Subcutaneous abdominal adipose tissue (tissue), 5 donors: ENCODE data around the gene SSH3.
"Not testable (repeated sequence)": the region's sequence is repeated elsewhere in the genome, so short reads cannot be mapped to it uniquely, and the experiment has no call there.

Experiments
- H3K27ac ChIP-seq: one replicate; pipeline ENCODE4 v1.7.0; 2013; ENCODE audit warnings: low read depth, mild to moderate bottlenecking, inconsistent platforms, low read length, moderate library complexity
- H3K27me3 ChIP-seq, 5 donors: one replicate each; pipeline ENCODE4 v1.7.0; 2013; ENCODE audit warnings: low read length in 5 of 5, inconsistent platforms in 1 of 5; ENCODE audit not compliant: control insufficient read depth in 5 of 5, insufficient read depth in 4 of 5
- H3K36me3 ChIP-seq, 5 donors: one replicate each; pipeline ENCODE4 v1.7.0; 2013; ENCODE audit warnings: low read length in 5 of 5; ENCODE audit not compliant: control insufficient read depth in 5 of 5, insufficient read depth in 5 of 5
- H3K4me1 ChIP-seq, 5 donors: one replicate each; pipeline ENCODE4 v1.7.0; 2013; ENCODE audit warnings: low read length in 5 of 5, mild to moderate bottlenecking in 3 of 5, moderate library complexity in 1 of 5; ENCODE audit not compliant: control insufficient read depth in 5 of 5, insufficient read depth in 5 of 5
- H3K4me3 ChIP-seq, 5 donors: one replicate each; pipeline ENCODE4 v1.7.0; 2013; ENCODE audit warnings: low read length in 5 of 5, low read depth in 1 of 5
- H3K9ac ChIP-seq, 5 donors: one replicate each; pipeline ENCODE4 v1.7.0; 2013; ENCODE audit warnings: low read length in 5 of 5, mild to moderate bottlenecking in 4 of 5, moderate library complexity in 3 of 5
- H3K9me3 ChIP-seq, 5 donors: one replicate each; pipeline ENCODE4 v1.7.0; 2013; ENCODE audit warnings: low read length in 5 of 5; ENCODE audit not compliant: control insufficient read depth in 5 of 5
- donor health status: healthy.
- donor health status: healthy.
- donor health status: healthy.
- donor health status: healthy.
- donor health status: healthy.

SSH3 gene, protein sequence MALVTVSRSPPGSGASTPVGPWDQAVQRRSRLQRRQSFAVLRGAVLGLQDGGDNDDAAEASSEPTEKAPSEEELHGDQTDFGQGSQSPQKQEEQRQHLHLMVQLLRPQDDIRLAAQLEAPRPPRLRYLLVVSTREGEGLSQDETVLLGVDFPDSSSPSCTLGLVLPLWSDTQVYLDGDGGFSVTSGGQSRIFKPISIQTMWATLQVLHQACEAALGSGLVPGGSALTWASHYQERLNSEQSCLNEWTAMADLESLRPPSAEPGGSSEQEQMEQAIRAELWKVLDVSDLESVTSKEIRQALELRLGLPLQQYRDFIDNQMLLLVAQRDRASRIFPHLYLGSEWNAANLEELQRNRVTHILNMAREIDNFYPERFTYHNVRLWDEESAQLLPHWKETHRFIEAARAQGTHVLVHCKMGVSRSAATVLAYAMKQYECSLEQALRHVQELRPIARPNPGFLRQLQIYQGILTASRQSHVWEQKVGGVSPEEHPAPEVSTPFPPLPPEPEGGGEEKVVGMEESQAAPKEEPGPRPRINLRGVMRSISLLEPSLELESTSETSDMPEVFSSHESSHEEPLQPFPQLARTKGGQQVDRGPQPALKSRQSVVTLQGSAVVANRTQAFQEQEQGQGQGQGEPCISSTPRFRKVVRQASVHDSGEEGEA

DNA sequence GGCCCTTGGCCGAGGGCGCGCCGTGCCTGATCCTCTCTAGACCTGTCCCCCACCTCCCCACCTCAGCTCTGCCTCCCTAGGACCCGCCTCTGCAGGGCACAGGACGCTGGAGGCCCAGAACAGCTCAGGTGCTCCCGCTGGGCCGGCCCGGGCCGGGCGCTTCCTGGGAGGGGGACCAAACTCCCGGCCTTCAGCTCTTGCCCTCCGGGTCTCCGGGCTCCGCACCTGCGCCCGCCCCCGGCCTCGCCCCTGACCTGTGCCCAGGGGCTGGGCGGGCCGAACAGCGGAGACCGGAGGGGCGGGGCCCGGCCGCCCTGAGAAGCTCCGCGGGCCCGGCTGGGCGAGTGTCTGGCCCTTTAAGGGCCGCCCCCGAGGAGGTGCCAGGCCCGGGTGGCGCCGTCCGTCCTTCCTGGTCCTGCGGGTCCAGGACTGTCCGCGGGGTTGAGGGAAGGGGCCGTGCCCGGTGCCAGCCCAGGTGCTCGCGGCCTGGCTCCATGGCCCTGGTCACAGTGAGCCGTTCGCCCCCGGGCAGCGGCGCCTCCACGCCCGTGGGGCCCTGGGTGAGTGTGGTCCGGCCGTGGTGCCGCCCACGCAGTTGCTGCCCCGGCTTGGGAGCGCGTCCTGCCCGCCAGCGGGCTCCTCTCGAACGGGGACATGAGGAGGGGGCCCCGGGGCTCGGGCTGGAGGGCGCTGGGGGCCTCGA, at the start of gene SSH3:
SSH3 (plus strand) TSS at position 399 of the 703 bp plus-strand sequence; CDS start at position 495, 96 bp downstream.
- Histone ChIP-seq H3K9ac (peak within 1 kb of the TSS in 4 of 5 donors; percentile 70 to 82 (median 77)), H3K9me3 (no peaks in the 10 kb centered on the region), H3K27ac (peak within 1 kb of the TSS; percentile 46), H3K4me3 (peak within 1 kb of the TSS; percentile 19 to 86 (median 80)), H3K36me3 (peaks cover 0 to 55% (median 48%) of the 10 kb centered on the region in 5 donors), H3K27me3 (no peaks in the 10 kb centered on the region), H3K4me1 (peaks cover 2 to 38% (median 27%) of the 10 kb centered on the region in 5 donors)

DNA sequence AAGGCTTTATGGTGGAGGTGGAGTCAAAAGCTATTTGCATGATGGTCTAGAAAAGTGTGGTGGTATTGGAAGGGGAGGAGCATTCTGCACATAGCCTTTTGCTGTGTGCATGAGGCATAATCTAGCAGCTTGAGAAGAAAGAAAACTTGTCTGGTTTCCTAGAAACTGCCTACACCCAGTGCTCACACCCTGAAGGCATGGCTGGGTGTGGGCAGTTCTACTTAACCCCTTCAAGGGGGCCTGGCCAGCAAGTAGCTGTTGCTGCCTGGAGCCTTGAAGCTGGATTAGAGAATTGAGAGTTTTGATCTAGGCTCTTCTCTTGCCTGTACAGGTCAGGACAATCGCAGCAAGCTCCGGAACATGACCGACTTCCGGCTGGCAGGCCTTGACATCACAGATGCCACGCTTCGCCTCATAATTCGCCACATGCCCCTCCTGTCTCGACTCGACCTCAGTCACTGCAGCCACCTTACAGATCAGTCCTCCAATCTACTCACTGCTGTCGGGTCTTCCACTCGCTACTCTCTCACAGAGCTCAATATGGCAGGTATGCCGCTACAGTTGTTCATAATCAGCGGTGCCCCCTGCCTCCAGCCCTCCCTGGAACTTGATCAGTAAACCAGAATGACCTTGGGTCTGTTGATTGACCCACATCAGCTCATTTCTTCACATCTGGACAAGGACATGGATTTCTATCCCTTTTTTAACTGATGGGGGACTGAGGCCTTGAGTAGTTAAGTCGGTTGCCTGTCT, 49.3 kb upstream of the SSH3 start:
- no peaks in the 10 kb centered on the region for H3K27me3 ChIP-seq
- H3K27ac ChIP-seq: no peak overlapping the region
- no peaks in the 10 kb centered on the region for H3K9me3 ChIP-seq
- H3K4me3 ChIP-seq: no peak overlapping the region
- H3K36me3 ChIP-seq: peaks cover 27 to 82% (median 75%) of the 10 kb centered on the region in 5 donors
- peaks cover 0 to 45% (median 17%) of the 10 kb centered on the region in 5 donors for H3K4me1 ChIP-seq
- H3K9ac ChIP-seq: no peak overlapping the region

DNA sequence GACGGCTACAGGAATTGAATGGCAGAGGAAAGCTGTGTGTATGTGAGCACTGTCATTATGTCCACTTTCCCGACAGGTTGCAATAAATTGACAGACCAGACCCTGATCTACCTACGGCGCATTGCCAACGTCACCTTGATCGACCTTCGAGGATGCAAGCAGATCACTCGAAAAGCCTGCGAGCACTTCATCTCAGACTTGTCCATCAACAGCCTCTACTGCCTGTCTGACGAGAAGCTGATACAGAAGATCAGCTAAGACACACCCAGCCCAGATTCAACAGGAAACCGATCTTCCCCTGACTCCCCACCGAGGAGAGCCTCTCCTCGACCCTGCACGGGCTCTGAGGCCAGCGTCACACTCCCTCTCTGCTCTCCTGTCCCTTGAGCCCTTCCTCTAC, 48.5 kb upstream of the SSH3 start:
- Histone ChIP-seq H3K27ac (no peak overlapping the region), H3K4me3 (no peak overlapping the region), H3K9me3 (no peaks in the 10 kb centered on the region), H3K27me3 (no peaks in the 10 kb centered on the region), H3K4me1 (peaks cover 0 to 45% (median 13%) of the 10 kb centered on the region in 5 donors), H3K9ac (no peak overlapping the region), H3K36me3 (peaks cover 22 to 75% (median 67%) of the 10 kb centered on the region in 5 donors)

DNA sequence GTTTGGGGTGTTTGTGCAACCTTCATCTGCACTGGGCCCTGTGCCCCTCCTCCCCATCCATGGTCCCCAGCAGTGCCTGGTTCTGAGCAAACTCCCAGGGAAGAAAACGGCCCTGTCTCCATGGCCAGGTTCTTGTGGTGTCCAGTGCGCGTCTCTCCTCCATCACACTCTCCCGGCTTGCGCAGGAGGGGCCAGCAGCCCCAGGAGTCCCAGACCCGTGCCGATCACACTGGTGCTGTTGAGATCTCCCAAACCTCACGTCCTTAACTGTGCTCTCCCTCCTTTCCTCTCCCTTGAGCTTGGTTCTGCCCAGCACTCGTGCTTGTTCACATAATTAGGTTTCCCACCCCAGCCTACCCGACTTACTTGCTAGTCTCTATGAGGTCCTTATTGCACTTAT, 48.0 kb upstream of the SSH3 start:
- no peaks in the 10 kb centered on the region for H3K27me3 ChIP-seq
- H3K27ac ChIP-seq: no peak overlapping the region
- peaks cover 0 to 45% (median 13%) of the 10 kb centered on the region in 5 donors for H3K4me1 ChIP-seq
- H3K9ac ChIP-seq: no peak overlapping the region
- no peaks in the 10 kb centered on the region for H3K9me3 ChIP-seq
- no peak overlapping the region for H3K4me3 ChIP-seq
- H3K36me3 ChIP-seq: peaks cover 22 to 69% (median 62%) of the 10 kb centered on the region in 5 donors

DNA sequence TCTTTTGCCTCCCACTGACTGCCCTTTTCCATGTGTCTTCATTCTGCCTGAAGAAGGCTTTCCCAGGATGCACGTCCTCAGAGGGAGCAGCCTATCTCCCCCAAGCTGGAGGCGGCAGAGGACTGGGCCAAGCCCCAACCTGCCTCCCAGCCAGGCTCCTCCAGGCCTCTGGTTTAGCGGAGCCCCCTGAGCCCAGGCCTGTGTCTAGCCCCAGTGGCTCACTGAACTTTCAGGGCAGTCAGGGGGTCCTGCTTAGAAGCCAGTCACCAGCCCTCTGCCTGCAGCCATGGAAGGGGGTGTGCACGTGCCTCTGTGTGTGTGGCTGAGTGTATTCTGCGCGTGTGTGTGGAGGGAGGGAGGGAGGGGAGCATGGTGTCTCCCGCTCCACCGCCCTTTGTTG, 47.5 kb upstream of the SSH3 start:
- H3K36me3 ChIP-seq: peaks cover 19 to 64% (median 57%) of the 10 kb centered on the region in 5 donors
- H3K27ac ChIP-seq: no peak overlapping the region
- H3K9me3 ChIP-seq: no peaks in the 10 kb centered on the region

DNA sequence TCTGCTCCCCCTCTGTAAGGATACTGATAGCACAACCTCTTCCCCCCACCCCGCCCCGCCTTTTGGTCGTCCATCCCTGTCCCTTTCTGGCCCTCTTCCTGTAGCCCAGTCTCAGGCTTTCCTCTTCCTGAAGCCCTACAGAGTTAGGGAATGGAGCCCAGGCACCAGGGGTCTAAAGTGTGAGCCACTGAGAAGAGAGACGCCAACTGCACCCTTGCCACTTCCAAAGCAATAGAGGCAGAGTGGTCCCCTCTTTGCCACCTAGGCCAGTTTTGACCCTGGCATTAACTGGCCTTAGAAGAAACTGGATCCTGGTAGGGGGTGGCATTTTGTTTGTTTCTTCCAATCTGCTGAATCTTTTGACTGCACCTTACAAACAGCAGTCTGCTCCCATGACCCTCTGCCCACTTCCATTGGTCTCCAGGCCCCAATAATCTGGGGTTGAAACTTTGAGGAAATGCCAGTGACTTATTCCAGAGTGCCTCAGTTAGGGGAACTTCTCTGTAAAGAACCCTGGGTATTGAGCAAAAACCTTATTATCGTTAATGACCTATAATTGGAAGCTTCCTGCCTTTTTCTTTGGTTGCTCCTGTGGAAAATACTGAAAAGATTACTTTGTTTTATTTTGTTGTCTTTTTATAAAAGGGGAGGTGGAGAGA, 46.7 kb upstream of the SSH3 start:
- H3K4me1 ChIP-seq: peaks cover 0 to 51% (median 16%) of the 10 kb centered on the region in 5 donors
- no peak overlapping the region for H3K9ac ChIP-seq
- H3K4me3 ChIP-seq: no peak overlapping the region
- H3K27ac ChIP-seq: no peak overlapping the region
- H3K9me3 ChIP-seq: no peaks in the 10 kb centered on the region
- H3K36me3 ChIP-seq: peaks cover 13 to 57% (median 49%) of the 10 kb centered on the region in 5 donors
- no peaks in the 10 kb centered on the region for H3K27me3 ChIP-seq

More for the DNA sequence above, 47.5 kb upstream of the SSH3 start:
- Histone ChIP-seq H3K4me3 (no peak overlapping the region), H3K9ac (no peak overlapping the region), H3K27me3 (no peaks in the 10 kb centered on the region), H3K4me1 (peaks cover 0 to 45% (median 13%) of the 10 kb centered on the region in 5 donors)

DNA sequence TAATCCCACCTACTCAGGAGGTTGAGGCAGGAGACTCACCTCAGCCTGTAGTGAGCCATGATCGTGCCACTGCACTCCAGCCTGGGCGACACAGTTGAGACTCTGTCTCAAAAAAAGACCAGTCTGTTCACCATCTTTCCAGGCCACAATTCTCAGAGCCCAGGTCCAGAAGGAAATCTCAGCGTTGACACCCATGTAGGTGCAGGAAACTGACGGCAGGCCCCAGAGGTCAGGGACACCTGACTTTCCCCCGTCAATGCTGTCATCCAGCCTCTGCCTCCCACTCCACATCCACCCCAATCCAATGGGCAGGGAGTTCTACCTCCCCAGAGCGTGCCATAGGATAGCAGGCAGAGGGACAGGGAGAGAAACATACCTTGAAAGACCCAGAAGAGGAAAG, 42.9 kb upstream of the SSH3 start:
- H3K9me3 ChIP-seq: no peaks in the 10 kb centered on the region
- no peak overlapping the region for H3K27ac ChIP-seq
- H3K9ac ChIP-seq: no peak overlapping the region
- peaks cover 3 to 44% (median 23%) of the 10 kb centered on the region in 5 donors for H3K4me1 ChIP-seq
- H3K36me3 ChIP-seq: peaks cover 3 to 19% (median 11%) of the 10 kb centered on the region in 5 donors
- H3K4me3 ChIP-seq: no peak overlapping the region
- H3K27me3 ChIP-seq: no peaks in the 10 kb centered on the region

DNA sequence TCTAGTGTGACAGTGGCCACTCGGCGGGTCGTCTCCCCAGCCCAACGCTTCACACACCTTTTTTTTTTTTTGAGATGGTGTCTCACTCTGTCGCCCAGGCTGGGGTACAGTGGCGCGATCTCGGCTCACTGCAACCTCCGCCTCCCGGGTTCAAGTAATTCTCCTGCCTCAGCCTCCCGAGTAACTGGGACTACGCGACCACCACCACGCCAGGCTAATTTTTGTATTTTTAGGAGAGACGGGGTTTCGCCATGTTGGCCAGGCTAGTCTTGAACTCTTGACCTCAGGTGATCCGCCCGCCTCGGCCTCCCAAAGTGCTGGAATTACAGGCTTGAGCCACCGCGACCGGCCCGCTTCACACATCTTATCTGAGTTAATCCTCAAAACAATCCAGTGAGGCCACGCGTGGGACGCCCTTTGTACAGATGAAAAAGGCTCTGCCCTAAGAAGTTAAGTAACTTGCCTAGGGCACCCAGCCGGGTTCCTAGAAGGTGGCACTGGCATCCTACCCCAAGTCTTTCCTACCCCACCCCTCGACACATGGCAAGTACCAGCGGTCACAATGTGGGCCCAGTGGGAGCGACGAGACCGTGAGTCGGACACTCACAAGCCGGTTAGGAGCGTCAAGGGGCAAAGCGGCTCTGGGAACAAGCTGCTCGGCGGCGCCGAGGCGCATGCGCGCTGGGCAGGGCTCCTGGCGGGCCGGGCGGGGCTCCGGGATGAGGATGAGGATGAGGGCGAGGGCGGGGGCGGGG, 42.3 kb upstream of the SSH3 start:
- H3K27ac ChIP-seq, H3K9me3 ChIP-seq, H3K27me3 ChIP-seq: not testable (repeated sequence)
- Histone ChIP-seq H3K9ac (peak overlapping the region in 3 of 5 donors; percentile 47 to 73 (median 60)), H3K4me1 (peaks cover 4 to 49% (median 28%) of the 10 kb centered on the region in 5 donors), H3K36me3 (peaks cover 0 to 13% (median 5%) of the 10 kb centered on the region in 5 donors), H3K4me3 (peak overlapping the region; percentile 22 to 59 (median 55))
